OCI-LY1 (cell line): Measurements from ENCODE around the gene CCL13.

Source experiments
- H2AFZ ChIP-seq: fragments of 200-600 bp; sonication (generic), shearing (Covaris generic); 2 replicates; pipeline ENCODE4 v1.6.0; 2014; ENCODE audit warnings: antibody characterized with exemption, mild to moderate bottlenecking, low read length
- H3F3A ChIP-seq: fragments of 200-600 bp; sonication (generic), shearing (Covaris generic); 2 replicates; pipeline ENCODE4 v1.6.0; 2014; ENCODE audit warnings: mild to moderate bottlenecking, antibody characterized with exemption, low read length, moderate library complexity; ENCODE audit not compliant: insufficient read depth
- H3K27ac ChIP-seq: fragments of 200-600 bp; sonication (generic); 2 replicates; pipeline ENCODE4 v1.5.1; 2014; ENCODE audit warnings: low read length, mixed run types, mild to moderate bottlenecking, low read depth; ENCODE audit not compliant: poor library complexity, severe bottlenecking
- H3K27me3 ChIP-seq: fragments of 200-600 bp; sonication (generic); 2 replicates; pipeline ENCODE4 v1.6.0; 2014; ENCODE audit warnings: antibody characterized with exemption, mild to moderate bottlenecking, low read length, moderate library complexity; ENCODE audit not compliant: insufficient read depth
- H3K36me3 ChIP-seq: fragments of 200-600 bp; sonication (generic); 2 replicates; pipeline ENCODE4 v1.6.1; 2014; ENCODE audit warnings: mild to moderate bottlenecking, antibody characterized with exemption, low read length, moderate library complexity, mixed read lengths; ENCODE audit not compliant: insufficient read depth
- H3K4me1 ChIP-seq: fragments of 200-600 bp; sonication (generic); 2 replicates; pipeline ENCODE4 v1.5.1; 2014; ENCODE audit warnings: mild to moderate bottlenecking, low read length, moderate library complexity; ENCODE audit not compliant: insufficient read depth, severe bottlenecking
- H3K4me2 ChIP-seq: fragments of 200-600 bp; sonication (generic), shearing (Covaris generic); 2 replicates; pipeline ENCODE4 v1.6.1; 2014; ENCODE audit warnings: low read length
- H3K4me3 ChIP-seq: fragments of 200-600 bp; sonication (generic); 2 replicates; pipeline ENCODE4 v1.5.1; 2014; ENCODE audit warnings: low read length, low read depth, mild to moderate bottlenecking, mixed read lengths; ENCODE audit not compliant: poor library complexity, severe bottlenecking
- H3K79me2 ChIP-seq: fragments of 200-600 bp; shearing (Covaris generic); 2 replicates; pipeline ENCODE4 v1.6.1; 2016; ENCODE audit warnings: mixed run types, low read length, mixed read lengths; ENCODE audit not compliant: insufficient read depth
- H3K9ac ChIP-seq: fragments of 200-600 bp; sonication (generic), shearing (Covaris generic); 2 replicates; pipeline ENCODE4 v1.6.1; 2014; ENCODE audit warnings: mild to moderate bottlenecking, low read length, mixed read lengths
- H3K9me2 ChIP-seq: fragments of 200-600 bp; sonication (generic), shearing (Covaris generic); 2 replicates; pipeline ENCODE4 v1.6.1; 2014; ENCODE audit warnings: low read depth, mild to moderate bottlenecking, low read length, mixed read lengths
- H3K9me3 ChIP-seq: fragments of 200-600 bp; shearing (Covaris generic); 2 replicates; pipeline ENCODE4 v1.6.1; 2014; ENCODE audit warnings: low read length, mixed read lengths
- H4K20me1 ChIP-seq: fragments of 200-600 bp; sonication (generic), shearing (Covaris generic); 2 replicates; pipeline ENCODE4 v1.6.0; 2016; ENCODE audit warnings: mild to moderate bottlenecking, low read length; ENCODE audit not compliant: insufficient read depth
- CTCF ChIP-seq: fragments of 200-600 bp; sonication (generic), shearing (Covaris generic); IDR thresholded peaks from 2 replicates; pipeline ENCODE4 v1.5.1; 2017; ENCODE audit warnings: mild to moderate bottlenecking, antibody characterized with exemption, low read length, moderate library complexity, mixed read lengths
- EZH2 ChIP-seq: fragments of 200-600 bp; sonication (generic), shearing (Covaris generic); IDR thresholded peaks from 2 replicates; pipeline ENCODE4 v1.8.0; 2017; ENCODE audit warnings: borderline replicate concordance, mixed run types, mild to moderate bottlenecking, antibody characterized with exemption, low read length, moderate library complexity, mixed read lengths

CCL13 gene

GRCh38 chr17:34314279-34314678, 42.0 kb upstream of the CCL13 start:
- Histone ChIP-seq H3K4me3 (no peak overlapping the region), H3K36me3 (no peaks in the 10 kb centered on the region), H3K4me1 (no peaks in the 10 kb centered on the region), H3F3A (no peaks in the 10 kb centered on the region), H3K27me3 (no peaks in the 10 kb centered on the region), H3K4me2 (no peak overlapping the region), H3K9me2 (no peaks in the 10 kb centered on the region), H3K9me3 (no peaks in the 10 kb centered on the region), H3K79me2 (no peaks in the 10 kb centered on the region), H4K20me1 (no peaks in the 10 kb centered on the region), H3K27ac (no peak overlapping the region), H2AFZ (no peak overlapping the region), H3K9ac (no peak overlapping the region)
- TF ChIP-seq CTCF (no peak), EZH2 (no peak)

GRCh38 chr17:34318474-34318873, 37.8 kb upstream of the CCL13 start:
- Histone ChIP-seq H3K79me2 (no peaks in the 10 kb centered on the region), H3F3A (no peaks in the 10 kb centered on the region), H2AFZ (no peak overlapping the region), H3K36me3 (no peaks in the 10 kb centered on the region), H3K4me2 (no peak overlapping the region), H3K4me1 (no peaks in the 10 kb centered on the region), H3K27ac (no peak overlapping the region), H3K9ac (no peak overlapping the region), H4K20me1 (no peaks in the 10 kb centered on the region), H3K9me3 (no peaks in the 10 kb centered on the region), H3K9me2 (no peaks in the 10 kb centered on the region), H3K27me3 (no peaks in the 10 kb centered on the region), H3K4me3 (no peak overlapping the region)
- TF ChIP-seq EZH2: no peak
- peak; percentile 40; the same call in 1 of the 2 replicates for TF ChIP-seq CTCF

GRCh38 chr17:34319039-34319483, 37.2 kb upstream of the CCL13 start, which contains the start of gene CCL8:
CCL8 (plus strand) TSS chr17:34319435; CDS start chr17:34319502, 67 bp downstream.
- Histone ChIP-seq H3K9me2 (no peaks in the 10 kb centered on the region), H3K9ac (no peak within 1 kb of the TSS), H3F3A (no peaks in the 10 kb centered on the region), H3K79me2 (no peaks in the 10 kb centered on the region), H2AFZ (no peak within 1 kb of the TSS), H3K27me3 (no peaks in the 10 kb centered on the region), H3K4me1 (no peaks in the 10 kb centered on the region), H4K20me1 (no peaks in the 10 kb centered on the region), H3K4me3 (no peak within 1 kb of the TSS), H3K27ac (no peak within 1 kb of the TSS), H3K36me3 (no peaks in the 10 kb centered on the region), H3K9me3 (no peaks in the 10 kb centered on the region), H3K4me2 (no peak within 1 kb of the TSS)
- TF ChIP-seq EZH2 (no peak), CTCF (no peak)
